NCI-H69 (cell line): ENCODE results near the gene RAB40B.

ENCODE experiments used
- DNase-seq: peaks from one replicate; lab custom pipeline; 2025; lab: John Stamatoyannopoulos, UW

Gene RAB40B

GRCh38 chr17:82716203-82717010, 17.9 kb upstream of the RAB40B start, which contains the start of gene FN3KRP:
TSS of gene FN3KRP (plus strand) at chr17:82716706. CDS start at chr17:82716756, 50 bp downstream.
- DNase-seq, result peak; percentile 98

GRCh38 chr17:82713071-82713723, 14.7 kb upstream of the RAB40B start:
- DNase-seq, result no peak

- peak; percentile 35 for DNase-seq
Measured at GRCh38 chr17:82710499-82711232, 12.2 kb upstream of the RAB40B start.

- no peak for DNase-seq
Measured at GRCh38 chr17:82709676-82710498, 11.4 kb upstream of the RAB40B start.

- no peak for DNase-seq
Measured at GRCh38 chr17:82709024-82709675, 10.7 kb upstream of the RAB40B start.

GRCh38 chr17:82705756-82706155, 7.3 kb upstream of the RAB40B start:
- no peak for DNase-seq

GRCh38 chr17:82704886-82705285, 6.4 kb upstream of the RAB40B start:
- DNase-seq, result no peak

GRCh38 chr17:82703935-82704865, 5.7 kb upstream of the RAB40B start:
- DNase-seq, result no peak

- no peak for DNase-seq
Measured at GRCh38 chr17:82703036-82703745, 4.7 kb upstream of the RAB40B start.

- no peak for DNase-seq
Measured at GRCh38 chr17:82702231-82702927, 3.9 kb upstream of the RAB40B start.

GRCh38 chr17:82699551-82699950, 1.1 kb upstream of the RAB40B start:
- DNase-seq, result no peak

- DNase-seq, result peak; percentile 82
Measured at GRCh38 chr17:82698974-82699442, 510 bp upstream of the RAB40B start.

- no peak for DNase-seq
Measured at GRCh38 chr17:82697808-82698064, 762 bp downstream of the RAB40B start.

- DNase-seq, result peak; percentile 30
Measured at GRCh38 chr17:82696916-82697807, 1.3 kb downstream of the RAB40B start.

- no peak for DNase-seq
Measured at GRCh38 chr17:82696259-82696658, 2.2 kb downstream of the RAB40B start.

- no peak for DNase-seq
Measured at GRCh38 chr17:82694647-82695046, 3.9 kb downstream of the RAB40B start.

GRCh38 chr17:82693168-82693867, 5.2 kb downstream of the RAB40B start:
- no peak for DNase-seq
